Hematopoietic multipotent progenitor cell treated with erythropoietin and hydrocortisone succinate and interleukin-3 and kit ligand, for 8 days (in vitro differentiated cells): ENCODE data around the gene OR1E2.
A peak's percentile ranks its signal among the peaks of the same experiment; 100 is the strongest.
"Not testable (repeated sequence)": the region's sequence is repeated elsewhere in the genome, so short reads cannot be mapped to it uniquely, and the experiment has no call there.

Experiments used
- DNase-seq: peaks from one replicate; pipeline ENCODE4 v3.0.0-alpha.2; 2015

OR1E2 gene

DNA sequence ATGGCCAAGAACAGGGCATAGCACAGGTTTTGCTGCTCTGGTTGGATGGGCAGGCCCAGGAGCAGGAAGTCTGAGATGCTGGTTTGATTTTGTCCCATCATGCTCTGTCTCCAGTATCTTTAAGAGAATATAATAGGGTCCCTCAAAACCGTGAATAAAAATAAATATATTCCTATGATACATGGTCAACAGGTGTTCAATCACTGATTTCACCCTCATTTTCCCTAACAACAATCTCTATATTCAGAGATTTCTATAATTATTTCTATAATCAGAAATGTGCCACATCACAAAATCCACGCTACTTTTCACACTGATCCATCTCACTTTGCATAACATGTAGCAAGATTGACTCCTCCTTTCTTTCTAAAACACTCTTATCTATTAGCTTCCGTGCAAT lies at the start of gene OR1E2:
TSS of gene OR1E2 (minus strand) at position 101 of the 400 bp plus-strand sequence. CDS start at position 101, 0 bp downstream.
- DNase-seq, result no peak

- no peak for DNase-seq
These were observed 49.2 kb upstream of the OR1E2 start for GRCh38 chr17:3482852-3483251.

DNA sequence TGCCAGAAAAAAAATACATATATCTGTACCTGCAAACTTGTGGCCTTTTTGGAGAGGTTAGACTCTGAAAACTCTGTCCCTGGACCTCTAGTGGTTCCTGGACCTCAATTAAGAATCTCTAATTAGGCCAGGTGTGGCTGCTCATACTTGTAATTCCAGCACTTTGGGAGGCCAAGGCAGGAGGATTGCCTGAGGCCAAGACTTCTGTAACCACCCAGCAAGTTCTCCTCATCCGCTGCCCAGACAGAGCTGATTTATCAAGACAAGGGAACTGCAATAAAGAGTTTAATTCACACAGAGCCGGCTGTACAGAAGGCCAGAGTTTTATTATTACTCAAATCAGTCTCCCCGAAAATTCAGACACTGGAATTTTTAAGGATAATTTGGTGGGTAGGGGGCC lies 46.3 kb upstream of the OR1E2 start:
- DNase-seq, result no peak

GRCh38 chr17:3475812-3476610 lies 42.4 kb upstream of the OR1E2 start, which contains the start of gene ASPA:
ASPA (plus strand) TSS chr17:3475997; CDS start chr17:3476160, 163 bp downstream.
- no peak for DNase-seq

- no peak for DNase-seq
These were observed 41.6 kb upstream of the OR1E2 start for GRCh38 chr17:3475251-3475685.

GRCh38 chr17:3474212-3474611 lies 40.6 kb upstream of the OR1E2 start:
- no peak for DNase-seq

- no peak for DNase-seq
These were observed 38.5 kb upstream of the OR1E2 start for GRCh38 chr17:3472137-3472536.

- DNase-seq, result no peak
These were observed 38.0 kb upstream of the OR1E2 start, which contains the start of gene SPATA22 for GRCh38 chr17:3471599-3471998. SPATA22 (minus strand) TSS chr17:3471819; CDS start chr17:3469325, 2,494 bp downstream.

GRCh38 chr17:3469529-3469928 lies 35.9 kb upstream of the OR1E2 start:
- no peak for DNase-seq

- DNase-seq, result not testable (repeated sequence)
These were observed 32.7 kb upstream of the OR1E2 start for GRCh38 chr17:3466355-3466754.

GRCh38 chr17:3448059-3448665 lies 14.5 kb upstream of the OR1E2 start:
- DNase-seq, result no peak

GRCh38 chr17:3447625-3448024 lies 14.0 kb upstream of the OR1E2 start:
- DNase-seq, result peak; percentile 2

DNA sequence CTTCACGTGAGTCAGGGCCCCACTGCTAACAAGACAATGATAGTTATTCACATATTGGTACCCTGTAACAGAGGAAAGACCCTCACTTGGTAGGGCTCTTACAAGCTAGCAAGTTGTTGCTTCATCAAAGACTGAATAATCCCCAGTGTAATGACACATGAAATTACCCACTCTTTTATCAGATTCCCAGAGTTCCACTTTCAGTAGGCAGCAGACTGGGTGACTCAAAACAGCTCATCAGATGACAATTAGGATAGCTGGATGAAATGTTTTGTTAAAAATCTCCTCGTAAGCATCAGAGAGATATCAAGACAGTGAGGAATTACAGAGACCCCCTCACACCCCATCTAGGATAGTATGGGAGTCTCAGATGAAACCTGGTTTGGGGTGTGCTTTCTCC lies 6.8 kb upstream of the OR1E2 start:
- no peak for DNase-seq

DNA sequence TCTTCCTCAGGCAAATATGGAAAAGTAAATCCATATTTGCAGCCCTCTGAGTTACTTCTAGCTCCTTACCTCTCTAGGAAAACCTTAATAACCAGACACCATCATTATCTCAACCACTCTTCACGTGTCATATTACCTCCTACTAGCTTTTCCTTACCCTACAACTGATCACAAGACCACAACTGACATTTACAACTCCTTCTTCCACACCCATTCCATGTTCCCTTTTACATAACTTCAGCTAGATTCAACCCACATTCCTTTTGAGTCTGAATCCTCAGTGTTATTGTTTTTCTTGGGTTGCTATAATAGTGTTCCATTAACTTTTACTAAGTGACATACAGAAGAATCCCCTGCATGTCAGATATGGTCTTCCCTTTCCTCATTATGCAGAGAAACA lies 4.7 kb upstream of the OR1E2 start:
- DNase-seq, result no peak

DNA sequence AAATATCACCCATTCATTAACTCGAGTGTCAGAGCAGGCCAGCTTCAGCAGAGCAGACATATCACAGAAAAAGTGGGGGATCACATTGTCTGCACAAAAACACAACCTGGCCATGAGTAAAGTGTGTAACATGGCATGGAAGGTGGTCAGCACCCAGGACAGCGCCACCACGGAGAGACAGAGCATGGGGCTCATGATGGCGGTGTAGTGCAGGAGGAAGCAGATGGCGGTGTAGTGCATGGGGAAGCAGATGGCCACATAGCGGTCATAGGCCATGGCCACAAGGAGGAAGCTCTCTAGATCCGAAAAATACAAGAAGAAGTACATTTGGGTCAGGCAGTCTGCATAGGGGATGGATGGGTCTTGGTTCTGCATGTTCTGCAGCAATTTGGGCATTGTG lies 426 bp downstream of the OR1E2 start:
- peak; percentile 31 for DNase-seq

- no peak for DNase-seq
These were observed 15.4 kb downstream of the OR1E2 start for GRCh38 chr17:3418222-3418621.

DNA sequence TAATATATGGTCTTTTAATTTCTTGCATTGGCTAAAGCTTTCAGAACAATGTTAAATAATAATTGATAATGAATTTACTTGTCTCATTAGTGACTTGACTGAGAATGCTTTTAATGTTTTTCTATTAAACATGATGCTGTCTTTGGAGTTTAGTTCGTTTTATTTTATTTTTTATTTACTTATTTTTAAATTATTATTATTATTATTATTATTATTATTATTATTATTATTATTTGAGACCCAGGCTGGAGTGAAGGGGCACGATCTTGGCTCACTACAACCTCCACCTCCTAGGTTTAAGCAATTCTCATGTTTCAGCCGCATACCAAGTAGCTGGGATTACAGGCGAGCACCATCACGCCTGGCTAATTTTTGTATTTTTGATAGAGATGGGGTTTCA lies 18.0 kb downstream of the OR1E2 start:
- DNase-seq, result no peak

DNA sequence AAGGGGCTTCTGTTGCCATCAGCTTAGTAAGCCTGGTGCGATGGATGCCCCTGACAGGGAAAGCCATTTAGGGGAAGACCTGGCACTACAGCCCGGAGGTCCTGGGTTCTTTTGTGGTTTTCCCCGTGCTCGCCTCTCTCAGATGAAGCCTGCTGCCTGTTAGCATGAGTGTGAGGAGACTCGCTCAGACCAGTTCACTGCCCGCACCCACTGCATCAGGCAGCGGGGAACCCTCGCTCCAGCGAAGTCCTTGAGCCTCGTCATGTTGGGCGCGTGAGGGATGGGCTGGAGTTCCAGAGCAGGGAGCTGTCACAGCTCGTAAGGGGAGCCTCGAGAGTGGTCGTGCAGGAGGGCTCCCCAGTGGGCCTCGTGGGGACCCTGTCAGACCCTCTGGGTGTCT lies 21.4 kb downstream of the OR1E2 start:
- not testable (repeated sequence) for DNase-seq

- DNase-seq, result no peak
These were observed 22.6 kb downstream of the OR1E2 start, which contains the start of gene OR3A3 for GRCh38 chr17:3411070-3411469. OR3A3 (plus strand) TSS chr17:3411370.

- not testable (repeated sequence) for DNase-seq
These were observed 29.8 kb downstream of the OR1E2 start for GRCh38 chr17:3403856-3404255.

DNA sequence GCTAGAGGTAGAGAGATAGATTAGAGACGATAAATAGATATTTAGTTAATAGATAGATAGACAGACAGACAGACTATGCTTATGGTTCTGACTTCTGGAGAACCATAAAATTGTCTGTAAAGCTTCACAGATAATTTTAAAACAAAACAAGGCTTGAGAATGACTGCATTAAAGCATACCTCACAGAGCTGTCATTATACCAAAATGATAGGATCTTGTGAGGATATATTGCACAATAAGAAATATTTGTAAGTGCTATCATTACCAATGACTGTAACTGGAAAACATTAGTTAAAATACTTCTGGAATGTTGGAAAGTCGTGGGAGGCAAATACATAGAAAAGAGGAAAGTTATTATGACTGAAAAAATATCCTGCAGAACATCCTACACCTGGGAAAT lies 31.9 kb downstream of the OR1E2 start:
- no peak for DNase-seq

DNA sequence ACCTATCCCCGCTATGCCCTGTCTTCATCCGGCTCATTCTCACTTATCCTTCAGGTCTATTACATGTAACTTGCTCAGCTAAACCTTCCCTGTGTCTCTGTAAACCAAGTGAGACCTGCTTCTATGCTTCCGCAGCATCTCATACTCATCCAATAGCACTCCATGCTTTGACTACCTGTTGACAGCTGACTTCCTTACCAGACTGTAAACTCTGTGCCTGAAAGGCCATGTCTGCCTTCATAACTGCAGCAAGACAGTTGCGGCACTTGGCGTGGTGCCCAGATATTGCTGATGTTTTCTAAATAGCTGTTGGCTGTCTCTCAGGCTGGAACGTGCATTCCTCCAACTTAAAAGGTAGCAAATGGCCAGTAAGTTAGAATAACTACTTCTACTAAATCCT lies 33.6 kb downstream of the OR1E2 start:
- DNase-seq, result no peak

- no peak for DNase-seq
These were observed 35.3 kb downstream of the OR1E2 start, which contains the start of gene OR1E1 for GRCh38 chr17:3398310-3398709. OR1E1 (minus strand) TSS chr17:3398410; CDS start chr17:3398410, 0 bp downstream.

- not testable (repeated sequence) for DNase-seq
These were observed 35.8 kb downstream of the OR1E2 start for GRCh38 chr17:3397801-3398200.
